ENCODE measurements around the gene CRMP1.

DNA sequence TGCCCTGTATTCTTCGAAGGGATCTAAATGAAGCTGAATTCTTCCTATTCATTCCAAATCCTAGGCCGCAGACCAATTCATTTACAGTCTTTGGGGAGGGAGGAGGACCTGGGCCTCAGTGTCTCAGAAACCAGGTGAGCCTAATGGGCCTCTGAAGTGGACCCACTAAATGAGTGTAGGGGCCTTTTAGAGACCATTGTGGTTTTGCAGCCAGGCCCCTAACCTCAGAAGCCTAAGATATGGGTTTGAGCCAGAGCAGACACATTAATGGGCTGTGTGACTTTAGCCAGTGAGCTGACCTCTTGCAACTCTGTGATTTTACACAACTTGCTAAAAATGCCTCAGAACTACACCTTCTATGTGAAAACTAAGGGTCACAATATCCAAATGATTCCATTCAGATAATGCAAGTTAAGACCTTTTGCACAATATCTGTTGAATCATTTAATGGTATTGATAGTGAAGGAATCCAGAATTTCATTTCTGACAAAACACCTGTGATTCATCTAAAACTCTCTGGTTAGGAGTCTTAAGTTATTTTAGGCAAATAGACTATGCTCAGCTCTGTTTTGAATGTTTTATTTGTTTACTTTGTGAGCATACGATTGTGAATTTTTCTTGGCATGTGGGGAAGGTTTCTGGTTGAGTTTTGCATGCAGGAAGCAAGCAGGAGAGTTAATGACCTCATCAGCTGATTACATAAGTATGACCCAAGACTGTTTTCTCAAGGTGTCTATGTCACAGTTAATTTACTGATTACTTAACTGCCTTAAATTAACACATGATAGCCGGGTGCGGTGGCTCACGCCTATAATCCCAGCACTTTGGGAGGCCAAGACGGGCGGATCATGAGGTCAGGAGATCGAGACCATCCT, 106.8 kb downstream of the CRMP1 start:
- no peak for TF ChIP-seq EZH2phosphoT487 (IDR thresholded peaks at IDR 0.05; ENCODE audit: borderline replicate concordance)
- TF ChIP-seq CTCF (conservative IDR thresholded peaks at IDR 0.05; ENCODE audit: low read length), result no peak

Measured in Loucy (cell line).